ENCODE results near the gene ZNF724. TPM values are rescaled to one million over a fixed set of nuclear protein-coding genes. Genes with fewer than 3 reads are reported as not detected.
A peak's percentile ranks its signal among the peaks of the same experiment; 100 is the strongest.
"Not testable (repeated sequence)": the region's sequence is repeated elsewhere in the genome, so short reads cannot be mapped to it uniquely, and the experiment has no call there.

The ZNF724 gene
- total and polyA plus RNA-seq, 5 experiments from 2014 or later: 1.9 to 7.8 (median 2.6) TPM

- DNase-seq (peak in 2 of 10 donors; percentile 16 to 20), ATAC-seq (no peak)
- Mint-ChIP-seq H3K27me3 (no peaks in the 10 kb centered on the region), H3K4me3 (peak overlapping the region; percentile 95 to 99 (median 97)), H3K9me3 (no peaks in the 10 kb centered on the region), H3K27ac (peak overlapping the region; percentile 89 to 99 (median 98)), H3K36me3 (peaks cover 0 to 41% (median 8%) of the 10 kb centered on the region in 3 donors), H3K4me1 (peaks cover 9 to 45% (median 35%) of the 10 kb centered on the region in 4 donors)
- POLR2A ChIA-PET: interaction anchor here (0.6 to 4.3 kb wide), 16 partner anchors 15 to 1944 kb away, joined by 3 to 38 read pairs (median 6); partner anchors contain the start of genes ZNF254, ZNF257, ZNF429 and ZNF675
These were observed 22.9 kb upstream of the ZNF724 start for GRCh38 chr19:23273022-23273589.

GRCh38 chr19:23263870-23264590, 13.8 kb upstream of the ZNF724 start:
- H3K36me3 Mint-ChIP-seq: peaks cover 0 to 69% (median 33%) of the 10 kb centered on the region in 3 donors

DNA sequence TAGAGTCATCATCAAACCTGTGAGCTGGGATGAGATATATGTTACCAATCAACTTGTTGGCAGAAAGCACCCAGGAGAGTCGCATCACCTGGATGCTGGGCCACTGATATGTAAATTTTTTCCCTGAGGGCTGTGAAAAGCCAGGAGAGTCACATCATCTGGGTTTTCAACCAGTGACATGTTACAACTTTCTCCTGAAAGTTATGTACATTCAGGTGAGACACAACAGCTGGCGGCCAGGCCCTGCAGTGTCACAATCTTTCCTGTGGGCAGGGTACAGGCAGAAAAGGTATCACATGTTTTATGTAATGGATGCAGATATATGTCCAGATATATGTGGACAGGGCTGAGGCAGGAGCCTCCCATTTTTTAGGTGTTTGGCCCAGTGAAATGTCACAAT, 13.2 kb upstream of the ZNF724 start:
- POLR2A ChIA-PET: interaction anchor here (0.5 kb wide), 1 partner anchor 1673 kb away, joined by 4 read pairs; no protein-coding TSS in a partner anchor
- Mint-ChIP-seq H3K4me3 (no peak overlapping the region), H3K27me3 (no peaks in the 10 kb centered on the region), H3K27ac (peak overlapping the region in 4 of 10 donors; percentile 4 to 66 (median 14)), H3K9me3 (peaks cover 0 to 3% (median 0%) of the 10 kb centered on the region in 9 donors), H3K36me3 (peaks cover 0 to 69% (median 36%) of the 10 kb centered on the region in 3 donors), H3K4me1 (peaks cover 0 to 12% (median 4%) of the 10 kb centered on the region in 4 donors)
- ATAC-seq: no peak
- no peak for DNase-seq

More at GRCh38 chr19:23263870-23264590, 13.8 kb upstream of the ZNF724 start:
- DNase-seq (no peak), ATAC-seq (no peak)
- H3K9me3 Mint-ChIP-seq: peaks cover 0 to 3% (median 0%) of the 10 kb centered on the region in 9 donors
- H3K4me3 Mint-ChIP-seq: no peak overlapping the region
- POLR2A ChIA-PET: interaction anchor here (0.5 kb wide), 1 partner anchor 1674 kb away, joined by 4 read pairs; no protein-coding TSS in a partner anchor
- peak overlapping the region in 4 of 10 donors; percentile 9 to 31 (median 18) for H3K27ac Mint-ChIP-seq
- peaks cover 0 to 12% (median 5%) of the 10 kb centered on the region in 4 donors for H3K4me1 Mint-ChIP-seq
- H3K27me3 Mint-ChIP-seq: no peaks in the 10 kb centered on the region

GRCh38 chr19:23262920-23263319, 12.7 kb upstream of the ZNF724 start:
- Mint-ChIP-seq H3K9me3 (peaks cover 0 to 3% (median 0%) of the 10 kb centered on the region in 9 donors), H3K4me1 (peaks cover 0 to 12% (median 4%) of the 10 kb centered on the region in 4 donors), H3K27me3 (no peaks in the 10 kb centered on the region), H3K36me3 (peaks cover 0 to 67% (median 36%) of the 10 kb centered on the region in 3 donors), H3K4me3 (no peak overlapping the region), H3K27ac (peak overlapping the region in 5 of 10 donors; percentile 9 to 66 (median 33))
- ATAC-seq (no peak), DNase-seq (no peak)
- POLR2A ChIA-PET: no interaction called here

GRCh38 chr19:23261496-23262020, 11.4 kb upstream of the ZNF724 start:
- H3K9me3 Mint-ChIP-seq: peaks cover 0 to 3% (median 0%) of the 10 kb centered on the region in 9 donors
- H3K36me3 Mint-ChIP-seq: peaks cover 0 to 60% (median 26%) of the 10 kb centered on the region in 3 donors
- POLR2A ChIA-PET: no interaction called here
- peaks cover 0 to 11% (median 4%) of the 10 kb centered on the region in 4 donors for H3K4me1 Mint-ChIP-seq
- ATAC-seq (no peak), DNase-seq (no peak)
- no peaks in the 10 kb centered on the region for H3K27me3 Mint-ChIP-seq
- peak overlapping the region in 3 of 10 donors; percentile 23 to 53 (median 52) for H3K27ac Mint-ChIP-seq
- no peak overlapping the region for H3K4me3 Mint-ChIP-seq

DNA sequence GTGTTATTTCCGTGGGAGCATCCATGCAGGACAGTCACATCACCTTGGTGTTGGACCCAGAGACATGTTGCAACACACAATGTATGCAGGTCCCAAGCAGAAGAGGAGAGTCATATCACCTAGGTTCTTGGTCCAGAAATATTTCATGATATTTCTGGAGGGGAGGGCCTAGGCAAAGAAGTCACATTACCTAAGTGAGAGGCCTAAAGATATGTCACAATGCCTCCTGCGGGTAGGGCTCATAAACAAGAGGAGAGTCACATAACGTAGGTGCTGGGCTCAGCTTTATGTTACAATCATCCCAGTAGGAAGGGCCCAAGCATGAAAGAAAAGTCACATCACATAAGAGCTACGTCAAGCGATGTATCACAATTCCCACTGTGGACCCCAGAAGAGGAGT, 10.8 kb upstream of the ZNF724 start:
- Mint-ChIP-seq H3K4me1 (peaks cover 0 to 11% (median 4%) of the 10 kb centered on the region in 4 donors), H3K36me3 (peaks cover 0 to 55% (median 26%) of the 10 kb centered on the region in 3 donors), H3K27me3 (no peaks in the 10 kb centered on the region), H3K27ac (peak overlapping the region in 3 of 10 donors; percentile 26 to 81 (median 60)), H3K4me3 (no peak overlapping the region), H3K9me3 (peaks cover 0 to 3% (median 0%) of the 10 kb centered on the region in 9 donors)
- ATAC-seq (no peak), DNase-seq (no peak)
- POLR2A ChIA-PET: no interaction called here

- H3K4me3 Mint-ChIP-seq: no peak overlapping the region
- POLR2A ChIA-PET: interaction anchor here (0.6 kb wide), 1 partner anchor 9 kb away, joined by 5 read pairs; no protein-coding TSS in a partner anchor
- DNase-seq: no peak
- peaks cover 0 to 11% (median 4%) of the 10 kb centered on the region in 4 donors for H3K4me1 Mint-ChIP-seq
- peak overlapping the region in 2 of 10 donors; percentile 52 to 54 for H3K27ac Mint-ChIP-seq
- no peak for ATAC-seq
- H3K36me3 Mint-ChIP-seq: peaks cover 0 to 51% (median 26%) of the 10 kb centered on the region in 3 donors
- peaks cover 0 to 3% (median 0%) of the 10 kb centered on the region in 9 donors for H3K9me3 Mint-ChIP-seq
- no peaks in the 10 kb centered on the region for H3K27me3 Mint-ChIP-seq
These were observed 9.8 kb upstream of the ZNF724 start for GRCh38 chr19:23259961-23260360.

GRCh38 chr19:23255700-23256099, 5.5 kb upstream of the ZNF724 start:
- DNase-seq (no peak), ATAC-seq (no peak)
- H3K4me3 Mint-ChIP-seq: no peak overlapping the region
- peaks cover 0 to 29% (median 22%) of the 10 kb centered on the region in 3 donors for H3K36me3 Mint-ChIP-seq
- H3K4me1 Mint-ChIP-seq: peaks cover 0 to 4% (median 2%) of the 10 kb centered on the region in 4 donors
- H3K27ac Mint-ChIP-seq: peak overlapping the region in 1 of 10 donors; percentile 56
- H3K9me3 Mint-ChIP-seq: no peaks in the 10 kb centered on the region
- no peaks in the 10 kb centered on the region for H3K27me3 Mint-ChIP-seq
- POLR2A ChIA-PET: no interaction called here

- POLR2A ChIA-PET: interaction anchor here (1.3 to 1.8 kb wide), 2 partner anchors 12 to 20 kb away, joined by 5 to 8 read pairs; no protein-coding TSS in a partner anchor
- DNase-seq: no peak
- ATAC-seq: no peak
- no peaks in the 10 kb centered on the region for H3K27me3 Mint-ChIP-seq
- H3K36me3 Mint-ChIP-seq: peaks cover 0 to 16% (median 10%) of the 10 kb centered on the region in 3 donors
- H3K4me1 Mint-ChIP-seq: peaks cover 2 to 11% (median 7%) of the 10 kb centered on the region in 4 donors
- H3K9me3 Mint-ChIP-seq: peaks cover 0 to 3% (median 0%) of the 10 kb centered on the region in 9 donors
- H3K4me3 Mint-ChIP-seq: no peak overlapping the region
- peak overlapping the region; percentile 12 to 80 (median 32) for H3K27ac Mint-ChIP-seq
These were observed 4.1 kb upstream of the ZNF724 start for GRCh38 chr19:23254141-23254910.

DNA sequence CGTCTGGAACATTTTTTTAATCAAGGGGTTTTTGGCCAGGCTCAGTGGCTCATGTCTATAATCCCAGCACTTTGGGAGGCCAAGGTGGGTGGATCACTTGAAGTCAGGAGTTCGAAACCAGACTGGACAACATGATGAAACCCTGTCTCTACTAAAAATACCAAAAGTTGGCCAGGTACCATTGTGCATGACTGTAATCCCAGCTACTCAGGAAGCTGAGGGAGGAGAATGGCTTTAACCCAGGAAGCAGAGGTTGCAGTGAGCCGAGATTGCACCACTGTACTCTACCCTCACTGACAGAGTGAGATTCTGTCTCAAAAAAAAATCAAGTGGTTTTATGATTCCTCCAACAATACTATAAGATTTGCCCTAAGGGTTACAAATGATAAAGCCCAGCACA, 3.1 kb upstream of the ZNF724 start:
- ATAC-seq, H3K27me3 Mint-ChIP-seq, DNase-seq, H3K9me3 Mint-ChIP-seq, H3K4me3 Mint-ChIP-seq, H3K36me3 Mint-ChIP-seq: not testable (repeated sequence)
- POLR2A ChIA-PET: interaction anchor here (0.6 to 1.8 kb wide), 5 partner anchors 13 to 139 kb away, joined by 4 to 8 read pairs (median 5); no protein-coding TSS in a partner anchor
- Mint-ChIP-seq H3K27ac (peak overlapping the region in 2 of 10 donors; percentile 59 to 71), H3K4me1 (peaks cover 2 to 16% (median 8%) of the 10 kb centered on the region in 4 donors)

GRCh38 chr19:23241419-23241818, 8.8 kb downstream of the ZNF724 start:
- H3K9me3 Mint-ChIP-seq: peaks cover 12 to 61% (median 23%) of the 10 kb centered on the region in 9 donors
- H3K27ac Mint-ChIP-seq: no peak overlapping the region
- ATAC-seq: no peak
- POLR2A ChIA-PET: interaction anchor here (0.8 kb wide), 1 partner anchor 8 kb away, joined by 3 read pairs; no protein-coding TSS in a partner anchor
- DNase-seq: peak in 1 of 10 donors; percentile 13
- H3K36me3 Mint-ChIP-seq: peaks cover 33 to 72% (median 60%) of the 10 kb centered on the region in 3 donors
- H3K4me1 Mint-ChIP-seq: peaks cover 0 to 6% (median 2%) of the 10 kb centered on the region in 4 donors
- H3K4me3 Mint-ChIP-seq: no peak overlapping the region
- no peaks in the 10 kb centered on the region for H3K27me3 Mint-ChIP-seq
